ENCODE measurements around the gene ZNF516. TPM values are rescaled to one million over a fixed set of nuclear protein-coding genes. Genes with fewer than 3 reads are reported as not detected.
"Not testable (repeated sequence)": the region's sequence is repeated elsewhere in the genome, so short reads cannot be mapped to it uniquely, and the experiment has no call there.

The ZNF516 gene
- total RNA-seq = 10 to 100 TPM; 23.1 to 23.6 TPM
- long read RNA-seq, partial matches to known transcripts = 1 of 6 reads
- long read RNA-seq, other reads (novel, unspliced or antisense) = 4 of 6 reads

- ATAC-seq (no peak), DNase-seq (peak in 1 of 2 donors; percentile 65)
- intact Hi-C loops (cut with DNase I, micrococcal nuclease) = no loop called here
These were observed at the start of gene ZNF516 for GRCh38 chr18:76495006-76495370. Gene ZNF516, minus strand, starts transcription at chr18:76495242. Its CDS starts 52,188 bp downstream, at chr18:76443054.

- no peak for ATAC-seq
- intact Hi-C loops (cut with DNase I, micrococcal nuclease) = no loop called here
- DNase-seq = no peak
These were observed 43.8 kb upstream of the ZNF516 start for GRCh38 chr18:76538846-76539245.

GRCh38 chr18:76537621-76538020, 42.6 kb upstream of the ZNF516 start:
- no peak for ATAC-seq
- DNase-seq = no peak
- intact Hi-C loops (cut with DNase I, micrococcal nuclease) = no loop called here

- intact Hi-C loops (cut with DNase I, micrococcal nuclease); ATAC-seq; DNase-seq: not testable (repeated sequence)
These were observed 41.6 kb upstream of the ZNF516 start for GRCh38 chr18:76536593-76536992.

GRCh38 chr18:76532875-76533274, 37.8 kb upstream of the ZNF516 start:
- DNase-seq = no peak
- intact Hi-C loops (cut with DNase I, micrococcal nuclease) = no loop called here
- no peak for ATAC-seq

GRCh38 chr18:76530846-76531245, 35.8 kb upstream of the ZNF516 start:
- no peak for ATAC-seq
- no peak for DNase-seq
- intact Hi-C loops (cut with DNase I, micrococcal nuclease) = no loop called here

- intact Hi-C loops (cut with DNase I, micrococcal nuclease) = no loop called here
- ATAC-seq (no peak), DNase-seq (no peak)
These were observed 35.3 kb upstream of the ZNF516 start for GRCh38 chr18:76530391-76530790.

GRCh38 chr18:76529433-76529811, 34.4 kb upstream of the ZNF516 start:
- DNase-seq (no peak), ATAC-seq (no peak)
- intact Hi-C loops (cut with DNase I, micrococcal nuclease) = no loop called here

GRCh38 chr18:76528477-76529432, 33.7 kb upstream of the ZNF516 start:
- DNase-seq (peak in 1 of 2 donors; percentile 25), ATAC-seq (peak; percentile 56)
- intact Hi-C loops (cut with DNase I, micrococcal nuclease) = no loop called here

- intact Hi-C loops (cut with DNase I, micrococcal nuclease) = no loop called here
- DNase-seq (no peak), ATAC-seq (no peak)
These were observed 30.9 kb upstream of the ZNF516 start for GRCh38 chr18:76525911-76526310.

- intact Hi-C loops (cut with DNase I, micrococcal nuclease) = no loop called here
- no peak for ATAC-seq
- DNase-seq = no peak
These were observed 30.1 kb upstream of the ZNF516 start for GRCh38 chr18:76524900-76525698.

- no peak for ATAC-seq
- no peak for DNase-seq
- intact Hi-C loops (cut with DNase I, micrococcal nuclease) = no loop called here
These were observed 29.4 kb upstream of the ZNF516 start for GRCh38 chr18:76524477-76524876.

GRCh38 chr18:76522551-76522950, 27.5 kb upstream of the ZNF516 start:
- ATAC-seq (no peak), DNase-seq (no peak)
- intact Hi-C loops (cut with DNase I, micrococcal nuclease) = no loop called here

- intact Hi-C loops (cut with DNase I, micrococcal nuclease) = no loop called here
- DNase-seq = no peak
- no peak for ATAC-seq
These were observed 27.1 kb upstream of the ZNF516 start for GRCh38 chr18:76522122-76522503.

- no peak for ATAC-seq
- intact Hi-C loops (cut with DNase I, micrococcal nuclease) = no loop called here
- DNase-seq = no peak
These were observed 26.5 kb upstream of the ZNF516 start for GRCh38 chr18:76521417-76522121.

- no peak for DNase-seq
- ATAC-seq = no peak
- intact Hi-C loops (cut with DNase I, micrococcal nuclease) = no loop called here
These were observed 24.0 kb upstream of the ZNF516 start for GRCh38 chr18:76518860-76519538.

GRCh38 chr18:76518123-76518859, 23.2 kb upstream of the ZNF516 start:
- intact Hi-C loops (cut with DNase I, micrococcal nuclease) = no loop called here
- ATAC-seq (no peak), DNase-seq (peak in 1 of 2 donors; percentile 23)

GRCh38 chr18:76515576-76515975, 20.5 kb upstream of the ZNF516 start:
- intact Hi-C loops (cut with DNase I, micrococcal nuclease) = no loop called here
- ATAC-seq = no peak
- no peak for DNase-seq

All from left colon (tissue), 2 donors.